ENCODE results near the gene SEZ6. TPM values are rescaled to one million over a fixed set of nuclear protein-coding genes. Genes with fewer than 3 reads are reported as not detected.

Gene SEZ6
- total and polyA plus RNA-seq, 2 donors from 2014 or later, result not detected

DNA sequence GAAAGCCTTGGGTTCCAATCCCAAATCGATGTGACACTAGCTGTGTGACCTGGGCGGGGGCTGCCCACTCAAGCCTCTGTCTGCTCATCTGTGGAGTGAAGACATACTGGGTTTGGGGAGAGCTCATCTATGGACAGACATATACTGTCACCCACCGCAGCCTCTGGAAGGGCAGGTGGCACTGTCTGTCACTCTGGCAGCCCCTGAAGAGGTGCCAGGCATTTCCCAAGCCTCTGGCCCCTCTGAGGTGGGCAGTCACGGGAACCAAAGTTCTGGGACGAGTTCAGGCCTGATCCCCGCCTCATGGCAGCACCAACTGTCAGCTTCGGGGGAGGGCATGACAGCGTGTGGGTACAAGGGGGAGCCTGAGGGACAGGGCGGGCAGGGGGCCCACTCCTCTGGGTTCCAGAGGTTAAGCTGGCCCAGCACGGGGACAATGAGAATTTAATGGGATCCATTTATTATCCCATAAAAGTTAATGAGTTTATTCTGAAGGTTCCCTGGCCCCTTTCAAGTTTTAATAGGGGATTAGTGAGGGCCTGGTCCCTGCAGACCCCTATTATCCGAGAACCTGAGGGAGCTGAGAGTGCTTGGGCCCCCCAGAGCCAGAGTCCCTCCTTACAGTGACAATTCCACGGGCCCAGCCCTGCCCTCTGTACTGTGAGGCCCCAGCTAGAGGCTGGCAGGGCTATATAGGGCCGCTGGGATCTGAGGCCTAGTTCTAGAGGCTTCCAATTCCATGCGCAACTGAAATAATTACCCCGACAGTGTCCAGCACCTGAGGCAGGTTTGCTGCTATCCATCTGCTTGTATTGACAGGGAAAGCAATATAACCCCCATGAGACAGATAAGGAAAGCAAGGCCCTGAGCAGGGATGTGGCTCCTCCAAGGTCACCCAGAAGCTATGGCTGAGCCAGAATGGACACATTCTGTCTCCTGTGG, 18.8 kb downstream of the SEZ6 start:
- intact Hi-C loops (cut with DNase I), result no loop called here

DNA sequence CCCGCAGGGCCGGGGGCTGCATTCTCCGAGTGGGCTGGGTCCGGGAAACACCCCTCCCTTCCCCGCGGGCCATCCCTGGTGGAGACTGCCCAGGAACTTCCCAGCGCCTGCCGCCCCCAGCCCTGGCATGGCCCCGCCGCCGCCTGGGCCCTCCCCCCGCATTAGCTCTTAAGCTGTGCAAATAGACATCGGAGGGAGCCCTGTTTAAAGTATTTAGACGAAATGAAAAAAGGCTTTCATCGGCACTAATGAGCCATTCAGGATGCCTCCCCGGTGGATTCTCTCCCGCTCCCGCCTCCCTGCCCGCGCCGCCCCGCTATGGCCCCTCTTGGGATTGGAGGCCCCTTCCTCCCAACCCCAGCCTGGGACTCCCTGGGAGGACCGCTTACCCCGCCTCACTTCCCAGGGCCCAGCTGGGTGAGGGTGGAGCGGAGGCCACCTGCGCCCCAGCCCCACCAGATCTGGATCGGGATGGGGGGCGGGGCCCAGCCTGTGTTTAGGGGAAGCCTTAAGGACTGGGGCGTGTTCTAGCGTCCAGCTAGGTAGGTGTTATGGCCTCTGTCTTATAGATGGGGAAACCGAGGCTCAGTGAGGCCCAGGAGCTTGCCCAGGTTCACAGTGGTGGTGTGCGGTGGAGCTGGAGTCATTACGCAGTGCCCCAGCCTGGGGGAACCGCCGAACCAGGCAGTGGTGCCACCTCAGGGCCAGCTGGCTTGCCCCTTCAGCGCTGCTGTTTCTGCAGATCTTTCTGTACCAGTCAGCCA, 19.7 kb downstream of the SEZ6 start:
- DNase-seq (peak in 4 of 5 donors; percentile 26 to 55 (median 52)), FAIRE-seq (no peak)
- H3K9me3 ChIP-seq (ENCODE audit: control insufficient read depth in 2 of 3, insufficient read depth in 1 of 3, low read length in 3 of 3), result no peaks in the 10 kb centered on the region
- TF ChIP-seq, protein P1, sequence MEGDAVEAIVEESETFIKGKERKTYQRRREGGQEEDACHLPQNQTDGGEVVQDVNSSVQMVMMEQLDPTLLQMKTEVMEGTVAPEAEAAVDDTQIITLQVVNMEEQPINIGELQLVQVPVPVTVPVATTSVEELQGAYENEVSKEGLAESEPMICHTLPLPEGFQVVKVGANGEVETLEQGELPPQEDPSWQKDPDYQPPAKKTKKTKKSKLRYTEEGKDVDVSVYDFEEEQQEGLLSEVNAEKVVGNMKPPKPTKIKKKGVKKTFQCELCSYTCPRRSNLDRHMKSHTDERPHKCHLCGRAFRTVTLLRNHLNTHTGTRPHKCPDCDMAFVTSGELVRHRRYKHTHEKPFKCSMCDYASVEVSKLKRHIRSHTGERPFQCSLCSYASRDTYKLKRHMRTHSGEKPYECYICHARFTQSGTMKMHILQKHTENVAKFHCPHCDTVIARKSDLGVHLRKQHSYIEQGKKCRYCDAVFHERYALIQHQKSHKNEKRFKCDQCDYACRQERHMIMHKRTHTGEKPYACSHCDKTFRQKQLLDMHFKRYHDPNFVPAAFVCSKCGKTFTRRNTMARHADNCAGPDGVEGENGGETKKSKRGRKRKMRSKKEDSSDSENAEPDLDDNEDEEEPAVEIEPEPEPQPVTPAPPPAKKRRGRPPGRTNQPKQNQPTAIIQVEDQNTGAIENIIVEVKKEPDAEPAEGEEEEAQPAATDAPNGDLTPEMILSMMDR (IDR thresholded peaks at IDR 0.05; ENCODE audit: borderline replicate concordance, extremely low read depth, insufficient read depth), result no peak
- intact Hi-C loops (cut with DNase I), result no loop called here
- H3K9ac ChIP-seq (ENCODE audit: low read length in 3 of 3), result no peak overlapping the region
- no peak overlapping the region for H3K4me3 ChIP-seq (ENCODE audit: low read length in 3 of 3)
- H3K27me3 ChIP-seq (ENCODE audit: control insufficient read depth, insufficient read depth, low read length), result no peaks in the 10 kb centered on the region
- H3K27ac ChIP-seq (ENCODE audit: low read depth in 2 of 2, low read length in 2 of 2), result no peak overlapping the region
- H3K4me1 ChIP-seq (ENCODE audit: control insufficient read depth in 2 of 3, insufficient read depth in 2 of 3, low read depth in 1 of 3, low read length in 3 of 3), result peaks cover 0 to 5% (median 3%) of the 10 kb centered on the region in 3 donors
- H3K36me3 ChIP-seq (ENCODE audit: control insufficient read depth in 2 of 3, insufficient read depth in 3 of 3, low read length in 3 of 3), result no peaks in the 10 kb centered on the region

More for the DNA sequence above, 18.8 kb downstream of the SEZ6 start:
- TF ChIP-seq, protein P1 (IDR thresholded peaks at IDR 0.05; ENCODE audit: borderline replicate concordance, extremely low read depth, insufficient read depth), result no peak
- no peaks in the 10 kb centered on the region for H3K27me3 ChIP-seq (ENCODE audit: control insufficient read depth, insufficient read depth, low read length)
- H3K9ac ChIP-seq (ENCODE audit: low read length in 3 of 3), result no peak overlapping the region
- FAIRE-seq (no peak), DNase-seq (no peak)
- peaks cover 0 to 5% (median 3%) of the 10 kb centered on the region in 3 donors for H3K4me1 ChIP-seq (ENCODE audit: control insufficient read depth in 2 of 3, insufficient read depth in 2 of 3, low read depth in 1 of 3, low read length in 3 of 3)
- H3K36me3 ChIP-seq (ENCODE audit: control insufficient read depth in 2 of 3, insufficient read depth in 3 of 3, low read length in 3 of 3), result no peaks in the 10 kb centered on the region
- H3K9me3 ChIP-seq (ENCODE audit: control insufficient read depth in 2 of 3, insufficient read depth in 1 of 3, low read length in 3 of 3), result no peaks in the 10 kb centered on the region
- H3K4me3 ChIP-seq (ENCODE audit: low read length in 3 of 3), result no peak overlapping the region
- H3K27ac ChIP-seq (ENCODE audit: low read depth in 2 of 2, low read length in 2 of 2), result no peak overlapping the region

DNA sequence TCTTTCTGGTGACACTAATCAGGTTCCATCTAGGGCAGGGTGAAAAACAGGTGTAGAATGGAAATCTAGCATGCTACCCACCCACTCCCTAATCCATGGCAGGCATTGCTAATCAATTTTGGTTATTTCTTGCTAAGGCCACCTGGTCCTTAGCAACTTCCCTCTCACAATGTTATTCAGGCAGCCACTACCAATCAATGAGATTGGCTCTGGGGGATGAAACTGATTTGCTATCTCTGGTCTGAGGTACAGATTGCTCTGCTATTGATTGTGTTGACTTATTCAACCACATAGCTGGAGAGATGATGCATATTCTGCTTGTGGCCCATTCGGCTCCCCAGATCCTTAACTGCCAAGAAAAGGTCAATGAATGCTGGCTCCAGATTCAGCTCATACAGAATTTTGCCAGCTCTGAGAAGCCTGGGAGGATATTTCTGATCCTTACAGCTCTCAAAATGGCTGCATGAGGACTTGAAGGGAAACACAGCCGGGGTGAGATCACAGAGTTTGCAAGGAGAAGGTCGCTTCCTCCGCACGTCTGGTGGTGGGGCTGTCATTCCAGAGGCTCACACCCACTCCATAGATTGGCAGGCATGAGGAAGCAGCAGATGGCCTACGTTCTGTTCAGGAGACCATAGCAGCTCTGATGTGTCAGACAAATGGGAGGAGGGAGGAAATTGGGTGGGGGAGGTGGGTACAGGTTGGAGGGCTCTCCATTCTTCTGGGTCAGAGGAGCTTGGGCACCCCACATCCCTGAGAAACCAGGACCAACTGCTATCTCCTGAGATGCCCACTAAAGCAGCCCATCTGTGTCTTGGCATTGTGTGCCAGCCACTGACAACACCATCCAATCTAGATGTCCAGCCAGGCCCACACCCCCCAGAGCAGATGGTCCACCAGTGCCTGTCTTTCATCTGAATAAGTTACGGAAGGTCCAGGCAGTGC, 22.3 kb downstream of the SEZ6 start:
- intact Hi-C loops (cut with DNase I), result no loop called here
- peak overlapping the region; percentile 2 to 25 for H3K27ac ChIP-seq (ENCODE audit: low read depth in 2 of 2, low read length in 2 of 2)
- peaks cover 0 to 3% (median 2%) of the 10 kb centered on the region in 3 donors for H3K4me1 ChIP-seq (ENCODE audit: control insufficient read depth in 2 of 3, insufficient read depth in 2 of 3, low read depth in 1 of 3, low read length in 3 of 3)
- no peak overlapping the region for H3K4me3 ChIP-seq (ENCODE audit: low read length in 3 of 3)
- no peak for FAIRE-seq
- DNase-seq, result no peak
- H3K9ac ChIP-seq (ENCODE audit: low read length in 3 of 3), result no peak overlapping the region
- no peaks in the 10 kb centered on the region for H3K27me3 ChIP-seq (ENCODE audit: control insufficient read depth, insufficient read depth, low read length)
- TF ChIP-seq, protein P1 (IDR thresholded peaks at IDR 0.05; ENCODE audit: borderline replicate concordance, extremely low read depth, insufficient read depth), result no peak
- H3K9me3 ChIP-seq (ENCODE audit: control insufficient read depth in 2 of 3, insufficient read depth in 1 of 3, low read length in 3 of 3), result no peaks in the 10 kb centered on the region
- H3K36me3 ChIP-seq (ENCODE audit: control insufficient read depth in 2 of 3, insufficient read depth in 3 of 3, low read length in 3 of 3), result no peaks in the 10 kb centered on the region
